Suppressor macrophage treated with lipopolysaccharide for 1 hour (primary cell): ENCODE results near the gene GDPGP1.

ENCODE experiments used
- DNase-seq, 3 donors: peaks; one replicate each; pipeline ENCODE4 v3.0.0-alpha.2; 2020 to 2022

GDPGP1 gene

DNA sequence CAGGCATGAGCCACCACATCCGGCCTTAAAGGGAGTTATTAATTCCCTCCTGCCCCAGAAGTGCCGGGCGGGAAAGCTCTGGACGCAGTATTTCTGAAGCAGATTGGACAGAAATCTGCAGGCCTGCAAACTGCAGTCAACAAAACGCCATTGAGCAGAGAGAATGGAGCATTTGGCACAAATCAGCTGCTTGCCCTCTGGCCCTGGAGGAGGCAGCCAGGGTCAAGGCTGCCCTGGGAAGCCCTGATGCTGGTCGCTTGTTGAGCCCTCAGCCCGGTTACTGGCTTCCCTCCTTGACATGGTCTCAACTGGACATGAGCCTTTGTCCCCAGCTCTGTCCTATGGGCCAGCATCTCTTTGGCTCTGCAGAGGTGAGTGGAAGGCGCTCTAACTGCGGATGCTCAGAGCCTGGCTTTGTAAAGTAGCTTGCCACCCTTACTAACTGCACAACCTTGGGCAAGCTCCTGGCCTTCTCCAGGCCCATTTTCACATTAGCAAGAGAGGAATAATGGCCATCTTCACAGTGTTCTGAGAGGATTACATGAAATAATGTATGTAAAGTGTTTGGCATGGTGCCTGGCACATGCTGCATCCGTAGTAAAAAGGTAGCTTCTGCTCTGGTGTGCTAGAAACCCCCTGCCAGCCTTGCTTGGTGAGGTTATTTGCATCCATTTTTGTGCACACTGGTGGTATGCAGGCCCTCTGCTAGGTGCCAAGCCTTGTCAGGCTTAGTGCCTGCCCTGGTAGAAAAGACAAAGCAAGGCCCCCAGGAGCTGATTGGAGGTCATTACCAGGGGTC is 28.8 kb upstream of the GDPGP1 start:
- DNase-seq: no peak

- DNase-seq: peak in 2 of 3 donors; percentile 30 to 57
Measured at GRCh38 chr15:90205886-90206285, 28.1 kb upstream of the GDPGP1 start.

DNA sequence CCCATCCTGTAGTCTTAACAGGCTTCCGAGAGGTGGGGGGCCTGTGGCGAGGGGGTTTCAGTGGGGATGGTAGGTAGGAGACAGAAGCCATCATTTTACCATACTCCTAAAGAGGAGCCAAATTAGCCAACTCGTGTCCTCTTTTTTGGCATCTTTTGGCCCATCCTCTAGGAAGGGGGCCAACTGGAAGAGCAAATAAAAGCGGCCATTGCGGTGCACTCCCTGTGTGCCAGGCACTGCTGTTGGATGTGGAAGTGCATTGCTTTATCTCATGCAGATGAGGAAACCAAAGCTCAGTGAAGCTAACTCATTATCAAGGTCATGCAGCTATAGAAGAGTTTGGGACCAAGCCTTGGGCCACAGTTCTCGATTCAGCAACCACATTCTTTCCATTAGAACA is 26.8 kb upstream of the GDPGP1 start:
- no peak for DNase-seq

GRCh38 chr15:90208356-90208755 is 25.7 kb upstream of the GDPGP1 start:
- no peak for DNase-seq

DNA sequence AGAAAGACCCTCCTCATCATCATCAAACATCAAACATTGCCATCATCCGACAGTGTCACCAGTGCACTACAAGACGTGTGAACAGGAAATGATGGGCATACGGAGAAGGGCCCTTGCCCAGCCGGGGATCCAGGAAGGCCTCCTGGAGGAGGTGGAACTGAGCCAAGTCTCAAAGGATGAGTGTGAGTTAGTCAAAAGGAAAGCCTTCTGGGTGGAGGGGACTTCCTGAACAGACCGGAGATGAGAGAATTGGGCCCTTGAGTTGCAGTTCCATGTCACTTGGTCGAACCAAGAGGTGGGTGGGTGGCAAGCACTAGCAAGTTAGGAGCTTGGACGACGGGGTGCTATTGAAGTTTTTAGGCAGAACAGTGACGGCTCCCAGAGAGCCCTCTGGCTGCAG is 24.4 kb upstream of the GDPGP1 start:
- DNase-seq: peak; percentile 45 to 76 (median 52)

DNA sequence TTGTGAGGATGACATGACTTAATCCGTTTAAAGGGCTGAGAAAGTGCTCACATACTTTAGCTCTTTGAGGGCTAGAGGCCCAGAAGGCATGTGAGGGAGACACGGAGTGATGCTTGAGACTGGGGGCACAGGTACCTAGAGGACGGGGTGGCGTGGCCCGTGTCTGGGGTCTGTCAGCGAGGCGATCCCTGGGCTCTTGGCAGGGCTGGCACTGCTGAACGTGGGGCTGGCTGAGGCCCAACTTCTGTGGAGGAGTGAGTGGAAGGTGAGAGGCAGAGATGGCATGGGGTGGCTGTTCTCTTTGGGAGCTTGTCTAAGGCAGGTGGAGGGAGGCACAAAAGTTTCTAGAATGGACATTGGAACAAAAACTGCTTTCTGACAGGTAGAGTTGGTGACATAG is 23.4 kb upstream of the GDPGP1 start:
- no peak for DNase-seq

DNA sequence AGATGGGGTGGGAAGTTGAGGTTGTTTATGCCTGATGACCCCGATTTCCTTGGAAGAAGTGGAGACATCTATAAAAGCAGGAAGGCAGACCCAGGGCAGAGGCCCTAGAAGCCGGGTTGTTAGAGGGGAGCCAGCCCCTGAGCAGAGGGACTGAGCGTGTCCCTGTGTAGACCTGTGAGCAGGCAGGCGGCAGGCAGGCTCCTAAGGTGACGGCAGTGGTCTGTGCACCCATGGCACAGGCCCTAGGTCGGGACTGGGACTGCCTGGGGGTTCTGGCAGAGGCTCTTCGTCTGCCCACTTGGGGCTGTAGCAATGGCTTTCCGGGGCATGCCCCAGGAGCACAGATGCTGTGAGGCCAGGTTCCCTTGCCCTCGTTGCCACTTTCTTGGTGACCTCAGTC is 23.0 kb upstream of the GDPGP1 start:
- no peak for DNase-seq

DNA sequence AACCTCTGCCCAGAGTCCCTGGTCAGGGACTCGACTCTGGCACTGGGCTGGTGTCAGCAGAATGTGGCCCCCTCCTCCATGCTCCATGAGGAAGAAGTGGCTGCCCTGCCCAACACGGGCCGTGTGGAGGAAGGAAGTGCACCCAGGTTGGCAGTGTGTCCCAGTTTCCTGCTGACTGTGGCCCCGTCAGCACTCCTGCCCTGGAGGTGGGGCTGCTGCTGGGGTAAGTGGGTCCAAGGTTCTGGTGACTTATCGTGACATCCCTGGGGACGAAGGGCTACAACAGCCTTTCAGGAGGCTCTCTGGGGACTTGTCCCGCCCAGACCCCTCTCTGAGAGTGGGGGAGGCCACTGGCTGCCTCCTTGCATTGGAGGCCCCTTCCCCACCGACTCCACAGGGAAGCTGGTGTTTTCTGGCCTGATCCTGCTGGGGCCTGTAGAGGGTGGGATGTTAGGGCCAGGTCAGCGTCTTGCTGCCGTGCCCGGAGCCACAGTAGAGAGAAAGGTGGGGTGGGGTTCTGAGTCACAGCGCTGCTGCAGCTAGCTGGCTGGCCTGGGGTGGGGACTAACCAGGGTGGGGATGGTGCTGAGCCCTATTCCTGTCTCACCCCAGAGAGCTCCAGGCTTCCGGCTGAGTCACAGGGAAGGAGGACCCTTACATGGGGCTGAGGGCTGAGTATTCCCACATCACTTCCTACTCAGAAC is 22.4 kb upstream of the GDPGP1 start:
- peak; percentile 45 to 54 (median 47) for DNase-seq

- no peak for DNase-seq
Measured at GRCh38 chr15:90212221-90213098, 21.5 kb upstream of the GDPGP1 start.

DNA sequence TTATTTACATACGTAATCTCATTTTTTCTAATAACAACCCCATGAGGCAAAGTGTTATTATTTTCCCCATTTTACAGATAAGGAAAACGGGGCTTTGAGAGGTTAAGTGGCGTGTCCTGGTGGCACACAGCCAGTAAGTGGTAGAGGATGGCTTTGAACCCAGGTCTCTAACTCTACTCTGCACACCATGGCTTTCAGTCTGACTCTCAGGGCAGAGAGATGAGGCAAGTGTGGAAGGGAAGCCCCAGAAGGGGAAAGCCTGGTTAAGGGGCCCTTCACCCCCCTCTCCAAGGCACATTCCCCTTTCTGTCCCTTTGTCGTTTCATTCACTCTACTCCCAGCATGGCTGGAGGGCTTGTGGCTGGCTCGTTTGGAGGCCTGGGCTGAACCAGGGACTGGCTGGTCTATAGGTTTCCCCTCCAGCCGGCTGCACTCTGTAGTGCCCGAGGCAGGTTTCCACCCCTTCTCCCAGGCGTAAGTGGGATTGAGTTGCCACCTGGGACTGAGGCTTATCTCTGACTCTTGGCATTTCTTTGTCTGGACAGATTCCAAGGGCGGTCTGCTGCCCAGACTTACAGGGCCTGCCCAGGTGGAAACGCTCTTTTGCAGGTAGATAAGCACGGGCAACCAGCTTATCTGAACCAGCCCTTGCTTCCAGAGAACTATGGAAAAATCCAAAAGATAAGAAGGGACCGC is 20.7 kb upstream of the GDPGP1 start:
- no peak for DNase-seq

GRCh38 chr15:90213818-90214204 is 20.2 kb upstream of the GDPGP1 start:
- DNase-seq: no peak

DNA sequence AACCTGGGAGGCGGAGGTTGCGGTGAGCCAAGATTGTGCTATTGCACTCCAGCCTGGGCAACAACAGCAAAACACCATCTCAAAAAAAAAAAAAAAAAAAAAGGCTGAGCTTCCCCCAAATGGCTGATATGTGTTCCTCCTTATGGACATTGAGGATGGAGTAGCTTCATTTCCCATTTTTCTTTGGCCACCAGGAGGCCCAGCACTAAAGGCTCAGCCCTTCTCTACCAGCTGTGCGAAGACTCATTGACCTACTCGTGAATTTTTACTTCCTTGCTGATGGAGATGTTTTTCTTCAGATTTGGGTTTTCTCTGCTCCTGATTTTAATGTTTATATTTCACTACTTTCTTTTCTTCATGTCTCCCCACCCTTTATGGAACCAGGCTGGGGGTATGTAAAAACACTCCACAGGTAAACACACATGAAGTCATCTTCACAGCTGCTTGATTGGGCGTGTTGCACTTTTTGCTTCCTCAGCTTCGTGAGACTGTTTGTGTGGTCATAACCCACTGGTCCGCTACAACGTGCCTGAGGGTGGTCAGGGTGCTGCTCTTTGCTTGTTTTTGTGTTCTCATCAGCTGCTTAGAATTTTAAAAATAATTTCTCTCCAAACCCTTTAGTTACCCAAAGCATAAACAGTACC is 19.3 kb upstream of the GDPGP1 start:
- peak; percentile 63 to 74 (median 64) for DNase-seq

DNA sequence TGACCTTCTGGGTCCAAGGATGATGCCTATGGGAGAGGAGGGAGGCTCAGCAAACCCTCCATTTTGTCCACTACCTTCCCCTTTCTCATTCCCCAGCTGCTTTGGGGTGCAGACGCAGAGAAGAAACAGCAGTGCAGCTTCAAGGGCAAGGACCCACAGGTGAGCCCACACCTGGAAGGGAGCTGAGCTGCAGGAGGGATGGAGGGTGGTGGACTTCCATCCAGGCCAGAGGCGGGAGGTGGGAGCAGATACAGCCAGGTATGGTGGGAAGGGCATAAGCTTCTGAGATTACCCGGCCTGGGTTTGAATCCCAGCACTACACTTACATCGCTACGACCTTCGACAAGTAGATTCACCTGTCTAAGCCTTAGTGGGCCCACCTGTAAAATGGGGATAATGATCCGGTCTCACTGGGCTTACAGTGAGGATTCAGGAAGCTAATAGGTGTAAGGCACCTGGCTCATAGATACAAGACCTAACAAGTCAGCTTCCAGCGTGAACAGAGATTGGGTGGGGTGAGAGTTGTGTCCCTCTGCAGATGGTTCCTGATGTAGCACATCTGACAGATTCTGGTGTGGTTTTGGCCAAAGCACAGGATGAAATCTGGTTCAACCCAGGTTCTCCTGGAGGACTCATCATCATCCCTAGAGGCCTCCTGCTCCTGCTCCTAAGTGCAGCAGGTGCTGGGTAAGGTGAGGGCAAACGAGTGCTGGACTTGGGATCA is 16.2 kb upstream of the GDPGP1 start:
- no peak for DNase-seq

GRCh38 chr15:90219421-90220141 is 14.4 kb upstream of the GDPGP1 start:
- peak; percentile 47 to 81 (median 60) for DNase-seq

GRCh38 chr15:90221246-90221900 is 12.6 kb upstream of the GDPGP1 start:
- DNase-seq: peak; percentile 72 to 86 (median 82)

- peak in 2 of 3 donors; percentile 22 to 32 for DNase-seq
Measured at GRCh38 chr15:90222547-90222946, 11.5 kb upstream of the GDPGP1 start.

- DNase-seq: no peak
Measured at GRCh38 chr15:90223441-90224165, 10.4 kb upstream of the GDPGP1 start.

DNA sequence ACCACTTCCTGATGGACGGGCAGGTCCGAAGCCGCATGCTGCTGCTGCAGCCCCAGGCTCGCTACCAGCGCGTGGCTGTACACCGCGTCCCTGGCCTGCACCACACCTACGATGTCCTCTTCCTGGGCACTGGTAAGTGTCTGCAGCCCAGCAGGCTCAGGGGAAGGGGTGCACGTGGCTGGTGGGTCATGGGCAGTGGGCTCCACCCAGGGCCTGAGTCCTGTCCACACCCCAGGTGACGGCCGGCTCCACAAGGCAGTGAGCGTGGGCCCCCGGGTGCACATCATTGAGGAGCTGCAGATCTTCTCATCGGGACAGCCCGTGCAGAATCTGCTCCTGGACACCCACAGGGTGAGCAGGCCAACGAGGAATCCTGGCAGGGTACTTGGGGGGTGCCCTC is 9.0 kb upstream of the GDPGP1 start:
- DNase-seq: no peak

GRCh38 chr15:90225504-90226234 is 8.3 kb upstream of the GDPGP1 start:
- no peak for DNase-seq
